Head of caudate nucleus (tissue), 42 donors: ENCODE measurements around the gene KCTD16.

Experiments
- DNase-seq, 42 donors: peaks; one replicate each; pipeline versions ENCODE4 v3.0.0 to v3.0.0-alpha.2; 2020 to 2021; ENCODE audit warnings: mixed read lengths in 7 of 42
- intact Hi-C: fragments of 100-400 bp; cut with DNase I; formaldehyde crosslinking; loops from one replicate; pipeline ENCODE4 v1.15.0; 2022

The KCTD16 gene

DNA sequence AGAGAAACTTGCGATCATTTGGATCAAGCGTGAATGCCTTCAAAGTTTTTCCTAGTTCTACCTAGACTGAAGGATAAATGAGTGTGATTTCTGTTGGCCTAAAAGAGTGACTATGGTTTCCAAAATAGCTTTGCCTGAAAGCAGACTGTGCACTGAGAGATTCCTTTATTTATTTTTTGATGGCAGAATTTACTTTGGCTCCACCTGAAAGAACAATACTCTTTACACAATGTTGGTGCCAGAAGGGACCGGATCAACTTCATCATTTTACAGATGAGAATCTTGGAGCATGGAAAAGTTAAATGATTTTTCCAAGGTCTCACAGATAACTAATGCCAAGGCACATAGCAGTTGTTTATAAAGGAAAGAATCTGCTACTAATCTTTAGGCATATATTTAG lies 199.6 kb downstream of the KCTD16 start:
- DNase-seq: no peak
- intact Hi-C loops: no loop called here

DNA sequence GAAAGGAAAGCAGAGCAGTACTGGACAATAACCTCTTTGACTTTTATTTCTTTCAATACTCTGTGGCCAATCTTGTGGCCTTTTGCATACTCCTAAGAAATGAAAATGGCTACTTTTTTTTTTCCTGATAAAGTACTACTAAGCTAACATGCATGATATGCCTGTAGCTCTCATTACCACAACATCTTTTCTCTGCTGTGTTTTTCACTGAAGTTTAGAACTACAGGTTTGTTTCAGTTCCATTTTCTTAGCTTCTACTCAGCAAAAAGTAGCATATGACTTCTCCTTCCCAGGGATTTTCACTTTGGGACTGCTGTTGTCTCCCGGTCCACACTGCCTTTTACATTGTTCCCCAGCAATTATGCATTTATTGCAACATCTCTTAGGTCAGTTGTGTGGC lies 204.0 kb downstream of the KCTD16 start:
- intact Hi-C loops: no loop called here
- no peak for DNase-seq

DNA sequence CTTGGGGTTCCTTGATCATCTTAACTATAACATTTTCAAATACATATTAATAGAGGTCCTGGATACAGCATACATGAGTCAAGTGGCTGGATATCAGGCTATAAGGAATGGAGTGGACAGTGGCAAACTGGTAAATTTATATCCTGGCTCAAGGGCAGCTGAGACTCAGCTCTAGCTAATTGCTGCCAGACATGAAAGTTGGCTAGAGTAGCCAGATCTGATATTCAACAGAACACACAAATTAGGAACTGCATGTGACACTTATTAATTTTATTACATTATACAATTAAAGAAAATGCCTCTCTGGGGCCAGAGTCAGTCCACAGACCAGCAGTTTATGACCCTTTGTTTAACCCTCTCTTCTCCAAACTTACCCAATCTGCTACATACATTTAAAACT lies 206.5 kb downstream of the KCTD16 start:
- no peak for DNase-seq
- intact Hi-C loops: no loop called here

DNA sequence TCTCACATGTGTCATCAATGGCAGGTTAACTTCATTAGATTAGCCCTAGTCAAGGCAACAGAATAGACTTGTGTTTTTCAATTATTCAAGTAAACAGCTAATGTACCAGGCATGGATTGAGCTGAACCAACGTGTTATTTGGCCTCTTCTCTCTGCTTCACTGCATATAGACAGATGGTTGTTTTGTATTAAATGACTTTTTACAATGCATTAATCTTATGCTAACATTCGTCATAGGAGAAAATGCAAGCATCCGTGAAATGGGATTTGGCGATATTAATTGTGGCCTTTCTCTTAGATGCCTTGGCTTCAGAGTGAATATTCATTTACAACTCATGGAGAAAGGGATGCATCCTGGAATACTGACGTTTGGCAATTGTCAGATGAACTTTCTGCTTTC lies 208.0 kb downstream of the KCTD16 start:
- intact Hi-C loops: no loop called here
- no peak for DNase-seq

DNA sequence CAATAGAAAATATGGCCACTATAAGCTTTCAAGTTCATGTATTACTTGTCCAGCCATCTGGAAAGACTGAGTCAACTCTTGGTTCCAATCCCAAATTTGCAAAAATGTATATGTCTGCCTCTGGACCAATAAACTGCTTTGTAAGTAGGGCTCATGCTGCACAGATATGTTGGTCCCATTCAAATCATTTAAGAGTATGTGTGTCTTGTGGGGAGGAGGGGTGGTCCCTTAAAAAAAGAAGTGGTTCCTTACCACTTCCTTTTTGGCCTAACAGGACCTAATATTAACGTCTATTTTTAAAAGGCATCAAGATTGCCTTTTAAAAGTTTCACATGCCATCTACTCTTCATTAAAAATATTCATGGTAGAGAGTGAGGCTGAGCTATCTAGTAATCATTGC lies 214.9 kb downstream of the KCTD16 start:
- no peak for DNase-seq
- intact Hi-C loops: no loop called here

DNA sequence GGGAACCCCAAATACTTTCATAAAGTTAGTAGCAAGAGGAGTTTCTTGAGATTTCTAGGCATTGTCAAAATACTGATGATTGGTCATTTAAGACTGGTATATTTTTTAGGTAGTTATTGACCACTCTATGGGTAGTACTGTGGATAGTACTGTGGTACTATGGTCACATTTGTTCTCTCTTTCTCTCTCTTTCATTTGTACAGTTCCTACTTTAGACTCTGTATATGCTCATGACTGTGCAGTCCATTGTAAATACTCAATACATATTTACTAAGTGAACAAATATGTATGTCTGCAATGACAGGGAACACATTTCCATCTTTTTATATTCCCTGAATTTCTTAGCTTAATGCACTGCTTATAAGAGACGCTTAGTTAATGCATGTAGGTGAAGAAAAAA lies 215.6 kb downstream of the KCTD16 start:
- no peak for DNase-seq
- intact Hi-C loops: no loop called here

DNA sequence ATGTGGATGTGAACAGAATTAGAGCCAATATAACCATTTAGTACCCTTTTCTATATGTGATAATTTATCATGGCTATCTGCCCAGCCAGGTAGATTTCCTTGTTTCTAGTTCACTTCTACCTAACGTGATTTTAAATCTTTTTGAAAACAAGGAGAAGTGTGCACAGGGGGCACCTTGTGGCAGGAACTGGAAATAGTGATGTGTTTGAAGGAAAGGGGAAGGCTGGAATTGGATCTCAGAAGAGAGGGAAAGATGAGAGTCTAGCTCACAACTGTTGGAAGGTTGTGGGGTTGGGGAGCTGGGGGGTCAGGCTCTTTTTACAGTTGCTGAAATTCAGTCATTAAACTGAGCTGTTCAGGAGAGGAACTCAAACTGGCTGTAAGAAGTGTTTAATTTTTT lies 219.5 kb downstream of the KCTD16 start:
- intact Hi-C loops: no loop called here
- peak in 9 of 42 donors; percentile 3 to 24 (median 17) for DNase-seq

DNA sequence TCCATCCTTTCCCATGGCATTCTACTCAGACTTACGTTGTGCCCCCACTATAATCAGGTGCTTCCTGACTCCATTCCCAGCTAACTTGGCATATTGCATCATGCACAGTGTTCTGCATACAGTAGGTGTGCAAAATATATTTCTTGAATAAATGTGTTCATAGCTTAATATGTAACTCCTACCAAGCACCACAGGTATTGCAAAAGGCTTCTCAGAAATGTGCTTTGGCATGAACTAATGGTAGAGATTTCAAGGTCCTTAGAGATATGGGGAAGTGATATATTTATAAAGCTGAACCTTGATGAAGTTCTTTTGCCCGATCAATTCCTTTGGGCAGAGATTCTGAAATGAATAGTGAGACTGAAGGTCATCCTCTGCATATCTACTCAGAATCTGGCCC lies 220.4 kb downstream of the KCTD16 start:
- DNase-seq: no peak
- intact Hi-C loops: no loop called here

DNA sequence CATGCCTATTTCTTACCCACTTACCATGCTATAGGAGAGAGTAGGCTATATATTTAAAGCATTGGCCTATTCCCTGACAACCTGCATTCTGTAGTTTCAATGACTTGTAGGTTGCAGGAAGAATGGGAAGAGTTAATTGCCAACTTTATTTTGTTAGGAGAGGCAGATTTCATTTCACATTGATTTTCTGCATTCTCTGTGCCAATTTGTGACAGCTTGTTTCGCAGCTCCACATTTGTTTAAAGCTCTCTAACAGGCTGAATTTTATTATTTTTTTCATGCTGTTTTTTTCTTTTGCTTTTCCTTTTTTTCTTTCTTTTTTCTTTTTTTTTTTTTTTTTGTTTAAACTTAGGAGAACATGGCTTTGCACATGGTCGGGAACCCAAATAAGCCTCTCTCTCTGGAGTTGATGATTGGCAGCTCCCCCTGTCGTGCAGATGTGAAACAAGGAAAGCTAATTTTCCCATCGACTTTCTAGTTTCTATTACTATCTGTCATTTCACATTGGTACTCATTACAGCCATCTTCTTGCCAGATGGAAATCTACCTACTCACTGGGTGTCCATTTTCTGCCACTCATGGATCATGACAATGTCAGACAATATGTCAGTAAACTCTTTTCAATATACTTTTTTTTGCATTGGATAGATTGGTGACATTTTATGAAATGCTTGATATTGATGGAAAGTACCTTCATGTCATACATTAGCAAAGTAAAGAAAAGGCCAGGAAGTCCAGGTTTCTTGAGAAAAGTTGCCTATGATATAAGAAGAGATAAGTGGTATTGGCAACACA lies 223.2 kb downstream of the KCTD16 start:
- intact Hi-C loops: no loop called here
- no peak for DNase-seq

DNA sequence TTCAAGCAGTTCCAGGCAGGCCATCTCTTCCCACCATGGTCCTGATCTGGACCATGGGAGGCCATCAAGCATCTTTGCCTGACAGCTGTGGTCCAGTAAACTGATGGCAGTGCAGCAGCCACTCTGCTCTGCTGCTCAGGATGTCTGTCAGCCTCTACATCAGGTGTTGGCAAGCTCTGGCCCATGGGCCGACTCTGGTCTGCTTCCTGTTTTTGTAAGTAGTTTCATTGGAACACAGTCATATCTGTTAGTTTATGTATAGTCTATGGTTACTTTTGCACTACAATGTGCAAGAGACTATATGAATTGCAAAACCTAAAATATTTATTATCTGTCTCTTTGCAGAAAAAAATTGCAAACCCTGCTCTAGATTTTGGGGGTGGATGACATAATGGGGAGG lies 225.0 kb downstream of the KCTD16 start:
- DNase-seq: no peak
- intact Hi-C loops: no loop called here

DNA sequence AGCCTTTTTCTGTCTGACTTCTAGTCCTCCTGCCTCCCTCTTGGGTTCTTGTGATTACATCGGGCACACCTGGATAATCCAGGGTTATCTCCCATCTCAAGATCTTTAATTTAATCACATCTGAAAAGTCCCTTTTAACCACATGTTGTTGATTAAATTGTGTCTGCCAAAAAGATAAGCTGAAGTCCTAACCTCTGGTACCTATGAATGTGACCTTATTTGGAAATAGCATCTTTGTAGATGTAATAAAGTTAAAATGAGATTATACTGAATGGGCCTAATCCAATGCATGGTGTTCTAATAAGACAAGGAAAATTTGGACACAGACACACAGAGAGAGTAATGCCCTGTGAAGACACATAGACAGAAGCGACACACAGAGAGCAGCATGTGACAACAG lies 232.4 kb downstream of the KCTD16 start:
- no peak for DNase-seq
- intact Hi-C loops: no loop called here

DNA sequence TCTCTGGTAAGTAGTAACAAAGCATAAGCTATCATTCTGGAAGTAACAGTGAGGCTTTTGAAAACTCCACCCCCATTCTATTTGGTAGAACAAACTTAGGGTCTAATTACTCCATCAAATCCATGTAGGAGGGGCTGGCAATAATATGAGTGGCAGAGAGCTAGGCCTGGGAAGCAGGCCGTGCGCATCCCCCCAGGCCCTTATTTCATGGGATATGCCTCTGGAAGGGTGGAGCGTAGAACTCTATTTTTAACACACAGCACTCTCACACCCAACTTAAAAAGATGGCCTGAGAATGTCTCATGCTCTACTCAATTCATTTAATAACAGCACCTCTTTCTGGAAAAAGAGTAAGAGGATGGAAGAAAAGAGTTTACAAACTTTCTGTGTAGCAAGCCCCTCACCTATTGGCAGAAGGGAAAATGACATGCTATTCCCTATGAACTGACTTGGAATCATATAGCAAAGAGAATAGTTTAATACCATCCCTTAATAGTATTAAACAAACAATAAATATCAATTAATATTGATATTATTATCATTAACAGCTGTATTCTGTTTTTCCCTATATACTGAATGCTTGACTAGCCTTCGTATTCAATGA lies 233.2 kb downstream of the KCTD16 start:
- DNase-seq: no peak
- intact Hi-C loops: no loop called here

DNA sequence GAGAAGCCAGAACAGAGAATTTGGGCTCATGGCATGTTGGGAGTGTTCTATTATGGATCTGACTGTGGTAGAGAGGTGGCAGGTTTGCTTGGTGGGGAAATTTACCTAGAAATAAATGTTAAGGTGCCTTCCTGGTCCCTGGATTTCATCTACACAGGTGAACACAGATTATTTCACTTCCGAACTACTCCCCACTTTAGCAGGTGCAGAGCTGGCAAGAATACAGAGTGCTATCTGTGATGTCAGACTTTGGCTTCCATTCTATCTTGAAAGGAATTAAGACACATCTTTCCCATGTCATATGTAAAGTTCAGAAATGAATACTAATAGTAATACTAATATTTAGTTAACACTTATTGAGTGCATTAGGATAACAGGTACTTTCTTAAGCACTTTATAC lies 234.0 kb downstream of the KCTD16 start:
- intact Hi-C loops: no loop called here

DNA sequence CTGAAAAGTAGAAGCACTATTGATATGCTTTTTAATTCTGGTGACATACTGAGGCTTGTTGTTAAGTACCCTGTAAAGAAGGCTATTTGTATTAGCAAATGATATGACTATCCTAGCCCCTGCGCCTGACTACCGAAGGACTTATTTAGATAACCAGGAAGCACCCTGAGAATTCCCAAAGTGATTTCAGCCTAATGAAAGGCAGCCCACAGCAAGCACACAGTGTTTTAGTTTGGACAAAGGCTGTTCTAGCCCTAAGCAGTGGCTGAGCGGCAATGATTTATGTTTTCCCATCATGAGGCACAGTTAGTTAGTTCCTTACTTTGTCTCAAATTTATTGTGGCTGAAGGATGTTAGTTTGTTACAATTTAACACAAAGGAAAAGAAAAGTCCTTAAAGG lies 235.3 kb downstream of the KCTD16 start:
- DNase-seq: no peak
- intact Hi-C loops: no loop called here

More for the DNA sequence above, 234.0 kb downstream of the KCTD16 start:
- no peak for DNase-seq

DNA sequence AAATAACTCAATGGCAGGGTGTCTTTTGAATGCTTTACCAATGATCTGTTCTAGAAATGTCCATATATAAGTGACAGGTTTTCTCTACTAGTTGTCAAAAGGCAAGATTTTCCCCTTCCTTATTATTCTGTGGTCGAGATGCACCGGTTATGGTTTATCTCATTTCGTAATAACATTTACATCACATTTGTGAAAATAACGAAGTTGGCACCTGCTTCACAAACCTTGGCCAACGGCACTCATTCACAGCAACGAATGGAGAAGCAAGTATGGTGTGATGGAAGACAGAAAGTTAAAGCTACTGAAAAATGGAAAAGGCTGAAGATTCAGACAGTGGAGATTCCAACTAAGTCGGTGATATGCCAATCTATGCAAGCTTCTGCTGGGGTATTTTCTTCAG lies 235.8 kb downstream of the KCTD16 start:
- intact Hi-C loops: no loop called here
- no peak for DNase-seq

DNA sequence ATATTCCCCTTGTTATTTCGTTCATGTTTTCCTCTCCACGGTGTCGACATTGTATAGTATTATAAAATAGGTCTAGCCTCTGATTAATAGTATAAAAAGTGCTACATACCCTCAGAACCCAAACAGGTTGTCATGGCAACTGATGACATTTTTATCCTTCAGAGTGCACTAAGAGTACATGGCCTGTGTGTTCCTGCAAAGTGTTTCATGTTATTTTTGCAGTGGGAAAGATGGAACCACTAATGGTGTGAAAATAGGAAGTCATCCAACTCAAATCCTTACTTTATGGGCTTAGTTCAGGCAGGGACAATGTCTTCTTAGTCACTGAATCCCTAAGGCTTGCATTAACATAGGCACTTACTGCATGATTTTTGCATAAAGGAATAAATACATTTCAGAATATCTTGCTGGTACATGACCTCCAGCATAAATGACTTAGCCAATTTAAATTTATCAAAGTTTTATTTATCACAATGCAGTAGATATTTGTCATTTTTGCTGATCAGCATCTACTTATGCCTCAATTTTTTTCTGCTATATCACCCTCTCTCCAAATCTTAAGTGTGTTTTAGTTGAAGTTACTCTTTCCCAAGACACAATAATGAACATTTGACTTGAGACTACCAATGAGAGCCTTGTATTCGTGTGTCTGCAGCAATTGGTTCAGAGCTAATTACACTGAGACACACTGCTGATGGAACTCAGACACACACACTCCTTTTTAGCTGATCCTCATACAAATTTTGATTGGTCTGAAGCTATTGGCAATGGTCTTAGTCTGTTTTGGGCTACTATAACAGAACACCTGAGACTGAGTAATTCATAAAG lies 243.7 kb downstream of the KCTD16 start:
- intact Hi-C loops: no loop called here
- no peak for DNase-seq

DNA sequence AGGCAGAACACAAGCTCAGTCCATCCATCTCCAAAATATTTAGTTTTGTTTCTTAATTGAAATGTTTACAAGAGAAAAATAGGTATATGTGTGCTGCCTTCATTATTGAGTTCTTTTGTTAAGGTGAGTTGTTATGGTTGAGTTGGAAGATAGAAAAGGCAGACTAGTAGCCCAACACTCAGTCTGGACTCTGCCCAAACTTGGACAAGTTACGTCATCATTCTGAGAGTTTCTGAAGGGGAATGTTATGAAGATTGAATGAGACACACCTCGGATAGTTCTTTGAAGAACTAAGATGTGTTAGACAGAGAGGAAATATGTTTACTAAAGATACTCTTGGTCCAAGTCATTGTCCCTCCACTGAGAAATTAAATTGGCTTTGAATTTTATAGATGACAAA lies 245.5 kb downstream of the KCTD16 start:
- intact Hi-C loops: no loop called here
- no peak for DNase-seq

DNA sequence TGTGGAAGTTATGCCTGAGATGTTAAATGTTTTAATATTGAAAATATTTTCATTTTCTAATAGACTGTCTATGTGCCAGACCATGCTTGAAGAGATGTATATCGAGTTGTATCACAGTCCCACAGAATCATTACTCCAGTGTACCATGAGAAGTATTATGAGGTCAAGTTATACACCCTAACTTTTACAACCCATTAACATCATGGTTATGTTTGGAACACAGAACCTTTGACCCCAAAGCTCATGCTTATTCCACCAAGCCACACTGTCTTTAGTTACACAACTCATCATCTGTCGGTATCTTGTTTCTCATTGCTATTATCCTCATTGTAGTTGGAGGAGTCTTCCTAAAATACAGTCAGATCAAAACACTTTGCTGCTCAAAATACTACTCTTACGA lies 248.0 kb downstream of the KCTD16 start:
- no peak for DNase-seq
- intact Hi-C loops: no loop called here

DNA sequence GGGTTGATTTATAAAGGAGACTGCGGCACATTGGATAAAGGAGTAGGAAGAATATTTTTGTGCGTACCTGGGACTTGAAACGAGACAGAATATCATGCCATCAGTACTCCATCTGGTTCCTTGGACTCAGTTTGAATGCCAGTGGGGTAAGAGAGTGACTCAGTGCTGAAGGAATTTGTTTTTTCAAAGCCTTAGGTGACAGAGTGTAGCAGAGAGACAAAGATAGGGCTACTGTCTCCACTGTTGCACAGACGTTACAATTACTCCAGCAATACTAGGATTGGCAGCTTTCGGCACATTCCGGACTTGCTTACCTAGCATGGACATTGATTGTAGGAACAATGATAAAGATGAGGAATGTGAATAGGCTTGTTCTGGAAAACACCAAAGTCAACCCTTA lies 250.7 kb downstream of the KCTD16 start:
- intact Hi-C loops: no loop called here
- DNase-seq: no peak

DNA sequence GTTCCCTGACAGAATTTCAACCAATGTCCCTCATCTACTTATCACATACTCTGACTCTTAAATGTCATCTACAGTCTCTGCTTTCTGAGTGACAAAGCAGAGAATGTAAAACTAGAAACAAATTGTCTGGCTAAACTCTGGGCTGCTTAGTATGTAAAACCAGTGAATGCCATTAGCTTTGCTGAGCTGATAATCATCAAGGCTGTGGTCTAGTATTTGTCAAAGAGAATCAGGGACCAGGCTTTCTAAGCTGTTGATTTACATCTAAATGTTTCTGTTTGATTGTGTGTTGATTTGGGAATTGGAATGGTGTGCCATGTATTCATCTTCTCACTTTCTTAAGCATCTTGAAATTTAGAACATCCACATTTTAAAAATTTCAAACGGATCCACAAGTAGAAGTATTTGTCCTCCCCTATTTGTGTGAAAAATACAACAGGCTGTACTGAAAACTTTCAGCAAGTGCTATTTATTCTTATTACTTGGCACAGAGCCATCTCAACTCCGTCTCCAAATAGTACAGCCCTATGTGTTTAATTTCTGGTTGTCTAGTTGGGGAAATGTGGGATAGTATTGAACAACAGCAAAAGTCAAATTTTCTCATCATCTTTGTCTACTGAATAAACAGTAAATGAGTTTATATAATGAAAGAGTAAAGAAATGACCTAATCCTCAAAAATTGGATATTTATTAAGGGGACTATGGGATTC lies 251.5 kb downstream of the KCTD16 start:
- DNase-seq: no peak
- intact Hi-C loops: no loop called here
